Cardiac septum (tissue), 1 donor: ENCODE measurements around the gene ITGB5. TPM values are rescaled to one million over a fixed set of nuclear protein-coding genes. Genes with fewer than 3 reads are reported as not detected.
"Not testable (repeated sequence)": the region's sequence is repeated elsewhere in the genome, so short reads cannot be mapped to it uniquely, and the experiment has no call there.

Experiments
- DNase-seq: peaks from one replicate; pipeline ENCODE4 v3.0.0-alpha.2; 2020; ENCODE audit warnings: low spot score
- intact Hi-C: fragments of 100-400 bp; cut with DNase I; formaldehyde crosslinking; loops from one replicate; pipeline ENCODE4 v1.14.0; 2022
- total RNA-seq: library from RNA; stranded (reverse); fragmentation: NEBNext Ultra II Directional; extraction: Animal tissue kit (Norgen Biotek cat#: 25700); gene quantifications from one replicate; pipeline ENCODE4 v1.2.1, GENCODE V29; 2021
- donor health status: DM: no; HTN: no; CAD: no.

The ITGB5 gene
- total RNA-seq, 1 donor from 2014 or later, result 180 TPM

- DNase-seq, result not testable (repeated sequence)
- intact Hi-C loops, result loop anchor here (10.0 kb wide), 1 partner anchor 272 kb away; the partner anchor contains the start of gene HEG1
These were observed 104.8 kb downstream of the ITGB5 start for GRCh38 chr3:124782377-124782712.

GRCh38 chr3:124781476-124782376, 105.4 kb downstream of the ITGB5 start:
- intact Hi-C loops, result loop anchor here (2.0 to 10.0 kb wide), 2 partner anchors 31 to 273 kb away; partner anchors contain the start of gene HEG1
- no peak for DNase-seq

- intact Hi-C loops, result loop anchor here (2.0 to 10.0 kb wide), 2 partner anchors 32 to 274 kb away; partner anchors contain the start of gene HEG1
- peak; percentile 93 for DNase-seq
These were observed 106.2 kb downstream of the ITGB5 start for GRCh38 chr3:124780761-124781475.

- DNase-seq, result peak; percentile 86
- intact Hi-C loops, result loop anchor here (2.0 to 10.0 kb wide), 2 partner anchors 32 to 274 kb away; partner anchors contain the start of gene HEG1
These were observed 106.8 kb downstream of the ITGB5 start for GRCh38 chr3:124780356-124780755.

GRCh38 chr3:124779751-124780191, 107.4 kb downstream of the ITGB5 start:
- intact Hi-C loops, result loop anchor here (2.0 to 10.0 kb wide), 2 partner anchors 33 to 275 kb away; partner anchors contain the start of gene HEG1
- DNase-seq, result no peak

GRCh38 chr3:124779116-124779515, 108.0 kb downstream of the ITGB5 start:
- intact Hi-C loops, result no loop called here
- DNase-seq, result no peak

GRCh38 chr3:124777762-124778470, 109.2 kb downstream of the ITGB5 start:
- no peak for DNase-seq
- intact Hi-C loops, result no loop called here

- intact Hi-C loops, result no loop called here
- no peak for DNase-seq
These were observed 110.3 kb downstream of the ITGB5 start for GRCh38 chr3:124776856-124777255.

- no peak for DNase-seq
- intact Hi-C loops, result no loop called here
These were observed 111.3 kb downstream of the ITGB5 start for GRCh38 chr3:124775877-124776276.

- intact Hi-C loops, result loop anchor here (5.0 kb wide), 2 partner anchors 37 to 112 kb away; partner anchors contain the start of gene ITGB5
These were observed 112.2 kb downstream of the ITGB5 start for GRCh38 chr3:124774841-124775402.

GRCh38 chr3:124774327-124774718, 112.8 kb downstream of the ITGB5 start:
- intact Hi-C loops, result loop anchor here (5.0 kb wide), 2 partner anchors 38 to 113 kb away; partner anchors contain the start of gene ITGB5
- no peak for DNase-seq

More at GRCh38 chr3:124774841-124775402, 112.2 kb downstream of the ITGB5 start:
- no peak for DNase-seq

GRCh38 chr3:124773351-124774326, 113.5 kb downstream of the ITGB5 start:
- no peak for DNase-seq
- intact Hi-C loops, result loop anchor here (5.0 kb wide), 2 partner anchors 39 to 114 kb away; partner anchors contain the start of gene ITGB5

- no peak for DNase-seq
- intact Hi-C loops, result loop anchor here (5.0 kb wide), 2 partner anchors 40 to 115 kb away; partner anchors contain the start of gene ITGB5
These were observed 114.9 kb downstream of the ITGB5 start for GRCh38 chr3:124772081-124772831.

- intact Hi-C loops, result loop anchor here (5.0 kb wide), 2 partner anchors 41 to 116 kb away; partner anchors contain the start of gene ITGB5
- DNase-seq, result no peak
These were observed 116.1 kb downstream of the ITGB5 start for GRCh38 chr3:124771083-124771445.

- peak; percentile 88 for DNase-seq
- intact Hi-C loops, result loop anchor here (5.0 kb wide), 2 partner anchors 42 to 117 kb away; partner anchors contain the start of gene ITGB5
These were observed 116.7 kb downstream of the ITGB5 start for GRCh38 chr3:124770336-124771082.

- intact Hi-C loops, result loop anchor here (5.0 to 10.0 kb wide), 2 partner anchors 223 to 395 kb away; no protein-coding TSS in a partner anchor
- DNase-seq, result no peak
These were observed 117.7 kb downstream of the ITGB5 start for GRCh38 chr3:124769462-124769861.
